ENCODE measurements around the gene ZSWIM7.

- no peak for TF ChIP-seq CTCF (IDR thresholded peaks at IDR 0.05)
- no peak for TF ChIP-seq POLR2A (IDR thresholded peaks at IDR 0.05)
These were observed 57.2 kb downstream of the ZSWIM7 start for GRCh38 chr17:15942207-15942833.

Data from upper lobe of left lung (tissue), 4 donors.